Measurements from ENCODE around the gene MYO5C. TPM values are rescaled to one million over a fixed set of nuclear protein-coding genes. Genes with fewer than 3 reads are reported as not detected.
A peak's percentile ranks its signal among the peaks of the same experiment; 100 is the strongest.

MYO5C gene
- 10 to 100 TPM; 28.9 to 36.9 (median 32.5) TPM for total RNA-seq

- TF ChIP-seq, protein P1, sequence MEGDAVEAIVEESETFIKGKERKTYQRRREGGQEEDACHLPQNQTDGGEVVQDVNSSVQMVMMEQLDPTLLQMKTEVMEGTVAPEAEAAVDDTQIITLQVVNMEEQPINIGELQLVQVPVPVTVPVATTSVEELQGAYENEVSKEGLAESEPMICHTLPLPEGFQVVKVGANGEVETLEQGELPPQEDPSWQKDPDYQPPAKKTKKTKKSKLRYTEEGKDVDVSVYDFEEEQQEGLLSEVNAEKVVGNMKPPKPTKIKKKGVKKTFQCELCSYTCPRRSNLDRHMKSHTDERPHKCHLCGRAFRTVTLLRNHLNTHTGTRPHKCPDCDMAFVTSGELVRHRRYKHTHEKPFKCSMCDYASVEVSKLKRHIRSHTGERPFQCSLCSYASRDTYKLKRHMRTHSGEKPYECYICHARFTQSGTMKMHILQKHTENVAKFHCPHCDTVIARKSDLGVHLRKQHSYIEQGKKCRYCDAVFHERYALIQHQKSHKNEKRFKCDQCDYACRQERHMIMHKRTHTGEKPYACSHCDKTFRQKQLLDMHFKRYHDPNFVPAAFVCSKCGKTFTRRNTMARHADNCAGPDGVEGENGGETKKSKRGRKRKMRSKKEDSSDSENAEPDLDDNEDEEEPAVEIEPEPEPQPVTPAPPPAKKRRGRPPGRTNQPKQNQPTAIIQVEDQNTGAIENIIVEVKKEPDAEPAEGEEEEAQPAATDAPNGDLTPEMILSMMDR (IDR thresholded peaks at IDR 0.05) = no peak
- peak; percentile 66 to 75 for TF ChIP-seq POLR2A (IDR thresholded peaks at IDR 0.05)
- peak; percentile 42 to 74 for DNase-seq
- peaks cover 0 to 9% of the 10 kb centered on the region in 2 donors for H3K4me1 ChIP-seq
- peaks cover 5 to 6% of the 10 kb centered on the region in 2 donors for H3K27me3 ChIP-seq
- peak within 1 kb of the TSS; percentile 9 to 27 for H3K4me3 ChIP-seq
- no peaks in the 10 kb centered on the region for H3K36me3 ChIP-seq
- intact Hi-C loops (cut with DNase I; ENCODE audit: low total_unique reads) = no loop called here
- peak within 1 kb of the TSS; percentile 60 to 84 for H3K27ac ChIP-seq
- no peaks in the 10 kb centered on the region for H3K9me3 ChIP-seq
Observed at GRCh38 chr15:52295421-52296001, at the start of gene MYO5C. Gene MYO5C, minus strand, starts transcription at chr15:52295804. Its CDS starts 168 bp downstream, at chr15:52295636.

DNA sequence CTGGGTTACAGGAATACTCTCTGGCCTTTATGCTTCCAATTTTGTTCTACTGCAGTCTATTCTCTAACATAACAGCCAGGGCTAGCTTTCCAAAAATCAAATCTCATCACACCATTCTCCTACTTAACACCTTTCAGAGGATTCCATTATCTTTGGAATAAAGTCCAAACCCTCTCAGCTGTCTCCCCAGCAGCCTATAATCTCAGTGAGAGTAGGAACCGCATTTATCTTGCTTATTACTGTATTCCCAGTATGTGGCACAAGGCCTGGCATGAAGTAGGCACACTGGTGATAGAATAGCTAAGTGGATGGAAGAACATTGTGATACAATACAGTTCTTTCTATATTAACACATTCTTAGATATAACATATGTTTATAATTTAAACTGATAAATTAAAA lies 49.0 kb upstream of the MYO5C start:
- no peak overlapping the region for H3K27ac ChIP-seq
- no peak overlapping the region for H3K4me3 ChIP-seq
- no peaks in the 10 kb centered on the region for H3K4me1 ChIP-seq
- intact Hi-C loops (cut with DNase I; ENCODE audit: low total_unique reads) = no loop called here
- H3K9me3 ChIP-seq = no peaks in the 10 kb centered on the region
- no peaks in the 10 kb centered on the region for H3K27me3 ChIP-seq
- H3K36me3 ChIP-seq = no peaks in the 10 kb centered on the region
- TF ChIP-seq POLR2A (IDR thresholded peaks at IDR 0.05) = no peak
- DNase-seq = no peak

DNA sequence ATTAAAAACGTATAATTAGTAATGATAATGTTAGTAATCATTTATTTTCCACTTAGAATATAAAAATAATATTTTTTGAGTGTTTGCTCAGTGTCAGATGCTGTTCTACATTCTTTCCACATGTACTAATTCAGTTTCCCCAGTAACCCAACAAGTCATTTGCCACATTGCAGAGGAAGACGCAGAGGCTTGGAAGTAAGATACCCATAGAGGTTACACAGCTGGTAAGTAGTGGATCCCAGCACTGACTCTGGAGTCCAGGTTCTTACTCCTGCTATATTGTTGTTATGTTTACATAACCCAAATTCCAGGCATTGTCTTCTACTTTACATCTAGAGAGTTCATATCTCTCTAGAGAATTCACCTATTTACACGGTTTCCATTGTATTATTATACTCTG lies 48.2 kb upstream of the MYO5C start:
- Histone ChIP-seq H3K4me3 (no peak overlapping the region), H3K9me3 (no peaks in the 10 kb centered on the region), H3K36me3 (no peaks in the 10 kb centered on the region), H3K4me1 (no peaks in the 10 kb centered on the region), H3K27me3 (no peaks in the 10 kb centered on the region), H3K27ac (no peak overlapping the region)
- intact Hi-C loops (cut with DNase I; ENCODE audit: low total_unique reads) = no loop called here
- no peak for DNase-seq
- TF ChIP-seq, protein P1 (IDR thresholded peaks at IDR 0.05) = no peak
- no peak for TF ChIP-seq POLR2A (IDR thresholded peaks at IDR 0.05)

DNA sequence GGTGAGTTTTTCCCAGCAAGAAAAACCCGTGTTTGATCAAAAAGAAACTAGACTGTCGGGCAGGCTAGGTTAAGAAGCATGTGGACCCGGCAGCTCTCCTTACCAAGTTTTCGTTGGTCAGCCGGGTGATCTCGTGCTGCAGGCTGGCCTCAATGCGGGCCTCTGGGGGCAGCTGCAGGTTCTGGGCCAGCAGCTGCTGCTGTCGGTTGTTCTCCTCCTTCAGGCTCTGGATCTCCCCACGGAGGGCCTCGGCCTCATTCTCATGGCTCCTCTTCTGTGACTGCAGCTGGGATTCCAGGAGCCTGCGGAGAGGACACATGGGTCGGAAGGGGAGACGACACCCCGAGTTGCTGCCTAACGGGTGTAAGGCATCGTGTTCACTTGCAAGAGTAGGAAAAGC lies 44.5 kb upstream of the MYO5C start:
- Histone ChIP-seq H3K27ac (no peak overlapping the region), H3K27me3 (no peaks in the 10 kb centered on the region), H3K9me3 (no peaks in the 10 kb centered on the region), H3K36me3 (no peaks in the 10 kb centered on the region), H3K4me1 (no peaks in the 10 kb centered on the region), H3K4me3 (no peak overlapping the region)
- intact Hi-C loops (cut with DNase I; ENCODE audit: low total_unique reads) = no loop called here
- no peak for TF ChIP-seq POLR2A (IDR thresholded peaks at IDR 0.05)
- TF ChIP-seq, protein P1 (IDR thresholded peaks at IDR 0.05) = no peak
- DNase-seq = no peak

DNA sequence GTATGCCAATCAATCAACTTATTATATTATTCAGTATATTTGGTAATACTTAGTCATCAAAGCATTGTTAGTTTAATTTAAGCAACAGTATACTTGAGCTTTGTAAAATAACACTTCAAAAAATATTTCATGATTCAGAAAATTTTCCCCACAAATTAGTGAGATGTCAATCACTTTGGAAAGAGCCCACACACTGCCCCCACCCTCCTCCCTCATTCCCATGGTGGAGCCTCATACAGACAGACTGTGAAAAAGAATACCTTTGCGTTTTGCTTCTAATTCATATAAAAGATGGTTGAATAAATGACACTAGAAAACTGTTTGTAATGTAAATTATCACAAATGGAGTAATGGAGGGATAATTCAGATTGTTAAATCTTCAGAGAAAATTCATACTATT lies 43.3 kb upstream of the MYO5C start:
- no peak overlapping the region for H3K27ac ChIP-seq
- intact Hi-C loops (cut with DNase I; ENCODE audit: low total_unique reads) = no loop called here
- no peak for DNase-seq
- H3K36me3 ChIP-seq = no peaks in the 10 kb centered on the region
- no peaks in the 10 kb centered on the region for H3K27me3 ChIP-seq
- H3K4me3 ChIP-seq = no peak overlapping the region
- TF ChIP-seq, protein P1 (IDR thresholded peaks at IDR 0.05) = no peak
- TF ChIP-seq POLR2A (IDR thresholded peaks at IDR 0.05) = no peak
- H3K4me1 ChIP-seq = no peaks in the 10 kb centered on the region
- no peaks in the 10 kb centered on the region for H3K9me3 ChIP-seq

- H3K4me3 ChIP-seq = no peak overlapping the region
- DNase-seq = no peak
- TF ChIP-seq, protein P1 (IDR thresholded peaks at IDR 0.05) = no peak
- no peak for TF ChIP-seq POLR2A (IDR thresholded peaks at IDR 0.05)
- intact Hi-C loops (cut with DNase I; ENCODE audit: low total_unique reads) = no loop called here
- H3K36me3 ChIP-seq = no peaks in the 10 kb centered on the region
- H3K4me1 ChIP-seq = no peaks in the 10 kb centered on the region
- no peaks in the 10 kb centered on the region for H3K27me3 ChIP-seq
- no peaks in the 10 kb centered on the region for H3K9me3 ChIP-seq
- H3K27ac ChIP-seq = no peak overlapping the region
Observed at GRCh38 chr15:52338058-52338457, 42.5 kb upstream of the MYO5C start.

All from uterus (tissue), 4 donors.